ENCODE data around the gene TTC3.

GRCh38 chr21:37159053-37159776, 86.2 kb downstream of the TTC3 start:
- TF ChIP-seq CTCF (conservative IDR thresholded peaks at IDR 0.05; ENCODE audit: low read length) (no peak), EZH2phosphoT487 (IDR thresholded peaks at IDR 0.05; ENCODE audit: borderline replicate concordance, low read depth, low read length) (no peak)
